HG02852 (cell line): ENCODE results near the gene PLA2G6.
"Not testable (repeated sequence)": the region's sequence is repeated elsewhere in the genome, so short reads cannot be mapped to it uniquely, and the experiment has no call there.

Experiments
- ATAC-seq: cut with Tn5 transposase; IDR thresholded peaks from one replicate; pipeline ENCODE4 v1.9.1; 2021; ENCODE audit warnings: mild to moderate bottlenecking, moderate library complexity; ENCODE audit not compliant: unreplicated experiment

Gene PLA2G6

GRCh38 chr22:38088629-38089473, 92.8 kb downstream of the PLA2G6 start:
- no peak for ATAC-seq

- no peak for ATAC-seq
Measured at GRCh38 chr22:38087855-38088254, 93.8 kb downstream of the PLA2G6 start.

GRCh38 chr22:38086942-38087341, 94.7 kb downstream of the PLA2G6 start:
- ATAC-seq, result no peak

- no peak for ATAC-seq
Measured at GRCh38 chr22:38086001-38086845, 95.4 kb downstream of the PLA2G6 start.

- no peak for ATAC-seq
Measured at GRCh38 chr22:38085501-38085900, 96.1 kb downstream of the PLA2G6 start.

GRCh38 chr22:38085056-38085455, 96.6 kb downstream of the PLA2G6 start:
- no peak for ATAC-seq

GRCh38 chr22:38083931-38084631, 97.5 kb downstream of the PLA2G6 start, which contains the start of gene SLC16A8:
Gene SLC16A8 (minus strand): TSS chr22:38084184. CDS start chr22:38082873, 1,311 bp downstream.
- no peak for ATAC-seq

GRCh38 chr22:38082986-38083710, 98.5 kb downstream of the PLA2G6 start:
- ATAC-seq, result no peak

- no peak for ATAC-seq
Measured at GRCh38 chr22:38081941-38082828, 99.4 kb downstream of the PLA2G6 start.

- no peak for ATAC-seq
Measured at GRCh38 chr22:38081636-38081940, 100.0 kb downstream of the PLA2G6 start.

GRCh38 chr22:38080850-38081635, 100.6 kb downstream of the PLA2G6 start:
- ATAC-seq, result no peak

- ATAC-seq, result no peak
Measured at GRCh38 chr22:38080474-38080849, 101.2 kb downstream of the PLA2G6 start.

GRCh38 chr22:38079804-38080203, 101.8 kb downstream of the PLA2G6 start:
- no peak for ATAC-seq

GRCh38 chr22:38079208-38079607, 102.4 kb downstream of the PLA2G6 start:
- ATAC-seq, result not testable (repeated sequence)

GRCh38 chr22:38078046-38078840, 103.4 kb downstream of the PLA2G6 start:
- ATAC-seq, result no peak

- no peak for ATAC-seq
Measured at GRCh38 chr22:38077595-38077994, 104.0 kb downstream of the PLA2G6 start.

GRCh38 chr22:38077096-38077495, 104.5 kb downstream of the PLA2G6 start:
- no peak for ATAC-seq

- no peak for ATAC-seq
Measured at GRCh38 chr22:38075961-38076360, 105.7 kb downstream of the PLA2G6 start.
